Esophagus muscularis mucosa (tissue), 4 donors: ENCODE measurements around the gene STX18. TPM values are rescaled to one million over a fixed set of nuclear protein-coding genes. Genes with fewer than 3 reads are reported as not detected.

Source experiments
- DNase-seq: peaks from one replicate; pipeline ENCODE4 v3.0.0-alpha.2; 2017; ENCODE audit errors: extremely low spot score
- H3K27ac ChIP-seq, 4 donors: fragments of 200-600 bp; sonication (generic); replicated peaks in 1 of 4; 1 replicate in 3 of 4; 2 replicates in 1 of 4; pipeline ENCODE4 v1.5.1; 2016 to 2019; ENCODE audit warnings: mild to moderate bottlenecking in 1 of 4
- H3K27me3 ChIP-seq, 4 donors: fragments of 200-600 bp; sonication (generic); one replicate each; pipeline versions ENCODE4 v1.5.1 to v1.6.0; 2016 to 2019
- H3K36me3 ChIP-seq, 4 donors: fragments of 200-600 bp; sonication (generic); one replicate each; pipeline ENCODE4 v1.5.1; 2016 to 2019
- H3K4me1 ChIP-seq, 4 donors: fragments of 200-600 bp; sonication (generic); one replicate each; pipeline ENCODE4 v1.5.1; 2016 to 2019
- H3K4me3 ChIP-seq, 4 donors: fragments of 200-600 bp; sonication (generic); 1 replicate in 2 of 4; 2 replicates in 2 of 4; pipeline ENCODE4 v1.5.1; 2016 to 2019; ENCODE audit warnings: mild to moderate bottlenecking in 4 of 4, moderate library complexity in 1 of 4
- H3K9me3 ChIP-seq, 4 donors: fragments of 200-600 bp; sonication (generic); 1 replicate in 3 of 4; 2 replicates in 1 of 4; pipeline ENCODE4 v1.5.1; 2016 to 2019
- CTCF ChIP-seq, 3 experiments: fragments of 200-600 bp in 2 of 3; fragments of 450-650 bp in 1 of 3; sonication (generic) in 2 of 3; IDR thresholded peaks; one replicate each; pipeline ENCODE4 v1.5.1; 2017 to 2019; ENCODE audit warnings: antibody characterized with exemption in 3 of 3, mild to moderate bottlenecking in 2 of 3, moderate library complexity in 1 of 3
- EP300 ChIP-seq: sonication (generic); formaldehyde crosslinking; IDR thresholded peaks from one replicate; pipeline ENCODE4 v1.6.1; 2017; ENCODE audit warnings: antibody characterized with exemption
- POLR2A ChIP-seq: fragments of 450-650 bp; IDR thresholded peaks from one replicate; pipeline ENCODE4 v1.6.1; 2017; ENCODE audit warnings: antibody characterized with exemption, moderate library complexity, mild to moderate bottlenecking, low read depth
- POLR2AphosphoS5 ChIP-seq, 2 donors: sonication (generic); formaldehyde crosslinking; IDR thresholded peaks; one replicate each; pipeline ENCODE4 v1.6.1; 2017; ENCODE audit warnings: antibody characterized with exemption in 2 of 2
- WGBS: methylation state at CpG from one replicate; pipeline ENCODE4 v1.1.5; 2018; 5-methylcytosine and 5-hydroxymethylcytosine counted together
- intact Hi-C: fragments of 100-400 bp; cut with DNase I; formaldehyde crosslinking; loops from one replicate; pipeline ENCODE4 v1.15.1; 2023
- total RNA-seq, 4 donors: library from RNA; depleted of rRNA; stranded (reverse); fragments of >200 nt; gene quantifications; one replicate each; pipeline versions ENCODE4 v1.1.0 to v1.2.1, GENCODE V29; 2016

STX18 gene
- total RNA-seq, 4 donors from 2014 or later = 14.5 to 21.0 (median 17.8) TPM

GRCh38 chr4:4384837-4385236 is 157.0 kb downstream of the STX18 start:
- H3K27ac ChIP-seq = no peak overlapping the region
- TF ChIP-seq POLR2AphosphoS5 (IDR thresholded peaks at IDR 0.05) (no peak), POLR2A (no peak), CTCF (IDR thresholded peaks at IDR 0.05) (no peak), EP300 (no peak)
- H3K36me3 ChIP-seq = no peaks in the 10 kb centered on the region
- no peaks in the 10 kb centered on the region for H3K9me3 ChIP-seq
- no peak for DNase-seq
- peaks cover 0 to 84% (median 28%) of the 10 kb centered on the region in 4 donors for H3K27me3 ChIP-seq
- no peak overlapping the region for H3K4me3 ChIP-seq
- intact Hi-C loops = no loop called here
- peaks cover 20 to 33% (median 32%) of the 10 kb centered on the region in 4 donors for H3K4me1 ChIP-seq
- WGBS = 49% methylated on average over 5 of the region's 5 CpGs

GRCh38 chr4:4383085-4383484 is 158.8 kb downstream of the STX18 start:
- H3K4me3 ChIP-seq = no peak overlapping the region
- H3K36me3 ChIP-seq = no peaks in the 10 kb centered on the region
- peaks cover 0 to 70% (median 27%) of the 10 kb centered on the region in 4 donors for H3K27me3 ChIP-seq
- DNase-seq = no peak
- H3K9me3 ChIP-seq = no peaks in the 10 kb centered on the region
- H3K27ac ChIP-seq = no peak overlapping the region
- intact Hi-C loops = no loop called here
- H3K4me1 ChIP-seq = peaks cover 20 to 28% (median 26%) of the 10 kb centered on the region in 4 donors
- 82% methylated on average over 3 of the region's 3 CpGs for WGBS
- TF ChIP-seq POLR2AphosphoS5 (IDR thresholded peaks at IDR 0.05) (no peak), EP300 (no peak), POLR2A (no peak), CTCF (IDR thresholded peaks at IDR 0.05) (no peak)

GRCh38 chr4:4379540-4380087 is 162.2 kb downstream of the STX18 start:
- DNase-seq = no peak
- TF ChIP-seq CTCF (IDR thresholded peaks at IDR 0.05) (no peak), POLR2A (no peak), POLR2AphosphoS5 (IDR thresholded peaks at IDR 0.05) (no peak), EP300 (no peak)
- Histone ChIP-seq H3K36me3 (no peaks in the 10 kb centered on the region), H3K4me1 (no peaks in the 10 kb centered on the region), H3K4me3 (no peak overlapping the region), H3K9me3 (peaks cover 0 to 5% (median 2%) of the 10 kb centered on the region in 4 donors), H3K27me3 (peaks cover 0 to 47% (median 0%) of the 10 kb centered on the region in 4 donors), H3K27ac (no peak overlapping the region)
- intact Hi-C loops = no loop called here
- 53% methylated on average over 6 of the region's 6 CpGs for WGBS

- Histone ChIP-seq H3K4me1 (no peaks in the 10 kb centered on the region), H3K4me3 (no peak overlapping the region), H3K9me3 (peaks cover 0 to 15% (median 3%) of the 10 kb centered on the region in 4 donors), H3K27me3 (peaks cover 0 to 53% (median 0%) of the 10 kb centered on the region in 4 donors), H3K27ac (no peak overlapping the region), H3K36me3 (no peaks in the 10 kb centered on the region)
- TF ChIP-seq EP300 (no peak), POLR2AphosphoS5 (IDR thresholded peaks at IDR 0.05) (no peak), POLR2A (no peak), CTCF (IDR thresholded peaks at IDR 0.05) (no peak)
- intact Hi-C loops = no loop called here
- 79% methylated on average over 23 of the region's 23 CpGs for WGBS
- no peak for DNase-seq
Observed at GRCh38 chr4:4377732-4378460, 164.0 kb downstream of the STX18 start.
